Astrocyte (in vitro differentiated cells and primary cell): ENCODE data around the gene FAM167B.

Experiments used
- CTCF ChIP-seq: IDR thresholded peaks from 2 replicates; pipeline ENCODE4 v1.5.1; 2011; ENCODE audit warnings: low read depth, mild to moderate bottlenecking, inconsistent platforms, low read length, moderate library complexity; ENCODE audit not compliant: insufficient read depth
- EZH2 ChIP-seq: IDR thresholded peaks from 2 replicates; pipeline ENCODE4 v1.6.1; 2012; ENCODE audit warnings: mild to moderate bottlenecking, low read length, inconsistent platforms; ENCODE audit not compliant: insufficient read depth

DNA sequence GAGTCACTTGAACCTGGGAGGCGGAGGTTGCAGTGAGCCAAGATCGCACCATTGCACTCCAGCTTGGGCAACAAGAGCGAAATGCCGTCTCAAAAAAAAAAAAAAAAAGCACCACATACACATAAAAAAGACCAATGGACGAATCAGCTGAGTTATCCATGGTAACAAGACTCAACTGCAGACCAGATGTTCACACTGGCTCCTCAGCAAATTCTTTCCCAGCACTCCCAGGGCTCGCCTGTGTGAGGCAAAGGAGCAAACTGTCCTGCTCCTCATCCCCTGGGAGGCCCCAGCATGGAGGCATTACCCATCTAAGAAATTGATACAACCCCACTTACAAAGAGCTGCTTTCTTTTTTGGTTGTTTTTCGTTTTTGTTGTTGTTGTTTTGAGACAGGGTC lies 28.0 kb upstream of the FAM167B start:
- no peak for TF ChIP-seq CTCF
- TF ChIP-seq EZH2, result no peak
